Esophagus squamous epithelium (tissue), 4 donors: Measurements from ENCODE around the gene LPAR5.

ENCODE experiments used
- CTCF ChIP-seq, 6 experiments: fragments of 450-650 bp in 4 of 6; fragments of 200-600 bp in 2 of 6; sonication (generic) in 2 of 6; IDR thresholded peaks; one replicate each; pipeline ENCODE4 v1.5.1; 2016 to 2019; ENCODE audit warnings: antibody characterized with exemption in 6 of 6, mild to moderate bottlenecking in 4 of 6, moderate library complexity in 4 of 6
- POLR2A ChIP-seq, 4 donors: fragments of 450-650 bp; IDR thresholded peaks; one replicate each; pipeline ENCODE4 v1.6.1; 2017; ENCODE audit warnings: antibody characterized with exemption in 4 of 4, mild to moderate bottlenecking in 4 of 4, moderate library complexity in 3 of 4

GRCh38 chr12:6604259-6605029 is 31.3 kb downstream of the LPAR5 start:
- TF ChIP-seq POLR2A (IDR thresholded peaks at IDR 0.05) (no peak), CTCF (IDR thresholded peaks at IDR 0.05) (no peak)
